IPS-18c (cell line): ENCODE data around the gene OGDH.
"Not testable (repeated sequence)": the region's sequence is repeated elsewhere in the genome, so short reads cannot be mapped to it uniquely, and the experiment has no call there.

Experiments
- H3K4me3 ChIP-seq: 2 replicates; pipeline ENCODE4 v1.7.0; 2013; ENCODE audit warnings: low read depth, mild to moderate bottlenecking, low read length, moderate library complexity; ENCODE audit not compliant: insufficient read depth
- H3K9me3 ChIP-seq: one replicate; pipeline ENCODE4 v1.6.1; 2013; ENCODE audit warnings: mild to moderate bottlenecking, low read length, moderate library complexity; ENCODE audit not compliant: control insufficient read depth, insufficient read depth

The OGDH gene

DNA sequence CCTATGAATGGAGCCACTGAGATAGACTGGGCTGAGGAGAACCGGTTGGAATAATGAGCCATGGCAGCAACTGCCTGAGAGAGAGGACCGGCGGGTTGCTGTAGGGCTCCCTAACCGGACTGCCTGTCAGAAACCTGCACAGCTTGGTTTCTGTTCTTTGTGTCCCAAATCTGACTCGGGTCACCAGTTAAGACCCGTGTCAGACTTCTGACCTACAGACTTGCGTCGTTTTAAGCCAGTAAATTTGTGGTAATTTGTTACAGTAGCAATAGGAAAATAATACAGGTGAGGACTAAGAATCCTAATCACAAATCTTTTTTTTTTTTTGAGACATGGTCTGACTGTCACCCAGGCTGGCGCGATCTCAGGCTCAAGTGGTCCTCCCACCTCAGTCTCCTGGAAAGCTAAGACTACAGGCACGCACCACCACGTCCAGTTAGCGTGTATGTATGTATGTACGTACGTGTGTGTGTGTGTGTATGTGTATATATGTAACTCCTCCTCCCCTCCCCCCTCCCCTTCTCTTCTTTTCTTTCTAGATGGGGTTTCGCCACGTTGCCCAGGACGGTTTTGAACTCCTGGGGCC, 32.0 kb upstream of the OGDH start:
- Histone ChIP-seq H3K9me3 (no peaks in the 10 kb centered on the region), H3K4me3 (peak overlapping the region; percentile 95)

DNA sequence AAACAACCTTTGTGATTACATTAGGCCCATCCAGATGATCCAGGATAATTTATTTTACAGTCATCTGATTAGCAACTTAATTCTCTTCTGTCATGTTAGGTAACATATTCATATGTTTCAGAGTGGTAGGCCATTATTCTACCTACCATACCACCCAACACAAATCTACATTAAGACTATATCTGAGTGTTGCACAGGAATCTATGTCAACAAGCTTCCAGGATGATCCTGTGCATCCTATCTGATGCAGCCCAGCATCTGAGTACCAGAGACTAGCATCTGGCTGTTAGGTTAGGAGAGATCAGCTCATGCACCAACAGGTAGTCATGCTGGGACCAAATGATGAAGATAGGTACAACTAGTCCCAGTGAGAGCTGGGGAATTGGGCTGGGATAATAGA, 31.4 kb upstream of the OGDH start:
- H3K9me3 ChIP-seq: no peaks in the 10 kb centered on the region
- H3K4me3 ChIP-seq: peak overlapping the region; percentile 95; the same call in 1 of the 2 replicates

DNA sequence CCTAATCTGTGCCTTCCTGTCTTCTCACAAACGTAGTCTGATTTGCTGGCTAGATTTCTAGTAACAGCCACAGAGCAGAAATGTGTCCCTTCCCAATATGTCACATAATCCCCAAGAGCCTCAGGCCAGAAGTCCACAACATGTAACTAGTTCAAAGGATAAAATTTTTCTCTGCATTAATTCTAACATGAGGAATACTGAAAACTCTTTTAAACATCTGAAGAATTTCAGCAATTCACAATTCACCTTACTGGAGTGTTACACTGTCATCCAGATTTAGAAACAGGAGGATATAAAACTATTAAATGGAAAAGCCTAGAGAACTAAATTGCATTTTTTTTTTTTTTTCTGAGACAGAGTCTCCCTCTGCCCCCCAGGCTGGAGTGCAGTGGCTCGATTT, 30.2 kb upstream of the OGDH start:
- Histone ChIP-seq H3K9me3 (no peaks in the 10 kb centered on the region), H3K4me3 (no peak overlapping the region)

- Histone ChIP-seq H3K4me3 (peak overlapping the region; percentile 93), H3K9me3 (peaks cover 2% of the 10 kb centered on the region)
Measured at GRCh38 chr7:44580945-44581878, 25.2 kb upstream of the OGDH start.

GRCh38 chr7:44581879-44582603, 24.4 kb upstream of the OGDH start, which contains the start of gene TMED4:
Gene TMED4, minus strand, starts transcription at chr7:44582231. Its CDS starts 25 bp downstream, at chr7:44582206.
- Histone ChIP-seq H3K9me3 (peaks cover 2% of the 10 kb centered on the region), H3K4me3 (peak within 1 kb of the TSS; percentile 93)

DNA sequence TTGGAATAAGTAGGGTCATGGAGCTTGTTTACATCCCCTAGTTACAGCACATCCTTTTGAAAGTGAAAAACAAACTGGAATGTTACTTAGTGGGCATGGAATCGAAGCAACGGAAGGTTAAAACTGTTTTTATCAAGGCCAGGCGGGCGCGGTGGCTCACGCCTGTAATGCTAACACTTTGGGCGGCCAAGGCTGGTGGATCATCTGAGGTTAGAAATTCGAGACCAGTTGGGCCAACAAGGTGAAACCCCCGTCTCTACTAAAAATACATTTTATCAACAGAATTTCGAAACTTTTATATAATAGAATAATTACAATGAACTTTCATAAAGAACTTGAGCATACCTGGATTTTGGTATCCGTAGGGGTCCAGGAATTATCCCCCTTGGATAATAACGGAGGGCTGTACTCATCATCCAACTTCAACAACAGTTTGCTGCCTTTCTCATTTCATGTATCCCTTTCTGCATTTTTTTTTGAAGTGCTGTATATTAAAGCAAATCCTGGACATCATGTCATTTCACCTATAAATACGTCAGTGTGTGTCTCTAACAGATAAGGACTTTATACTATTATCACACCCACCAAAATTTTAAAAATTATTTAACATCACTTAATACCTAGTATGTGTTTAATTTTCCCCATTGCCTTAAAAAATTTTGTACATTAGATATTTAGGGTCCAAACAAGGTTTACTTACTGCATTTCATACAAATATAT, 23.1 kb upstream of the OGDH start:
- Histone ChIP-seq H3K4me3 (peak overlapping the region; percentile 88; the same call in 1 of the 2 replicates), H3K9me3 (peaks cover 2% of the 10 kb centered on the region)

GRCh38 chr7:44587843-44588711, 18.4 kb upstream of the OGDH start:
- H3K4me3 ChIP-seq: no peak overlapping the region

DNA sequence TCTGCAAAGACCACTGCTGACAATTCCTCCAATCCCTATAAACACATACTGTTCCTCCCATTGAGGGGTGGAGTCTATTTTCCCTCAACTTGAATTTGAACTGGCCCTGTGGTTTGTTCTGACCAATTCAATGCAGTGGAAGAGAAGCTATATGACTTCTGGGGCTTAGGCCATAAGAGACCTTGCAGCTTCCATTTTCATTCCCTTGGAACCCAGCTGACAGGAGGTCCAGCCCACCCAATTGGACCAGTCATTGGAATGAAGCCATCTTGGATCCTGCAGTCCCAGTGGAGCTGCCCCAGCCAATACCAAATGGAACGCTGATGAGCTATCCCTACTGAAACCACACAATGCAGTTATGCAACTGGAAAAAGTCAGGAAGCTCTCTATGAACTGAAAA, 15.5 kb upstream of the OGDH start:
- Histone ChIP-seq H3K9me3 (peaks cover under 1% of the 10 kb centered on the region), H3K4me3 (no peak overlapping the region)

More at GRCh38 chr7:44587843-44588711, 18.4 kb upstream of the OGDH start:
- H3K9me3 ChIP-seq: peaks cover 2% of the 10 kb centered on the region

GRCh38 chr7:44595934-44596635, 10.3 kb upstream of the OGDH start:
- Histone ChIP-seq H3K4me3 (no peak overlapping the region), H3K9me3 (peaks cover 3% of the 10 kb centered on the region)

DNA sequence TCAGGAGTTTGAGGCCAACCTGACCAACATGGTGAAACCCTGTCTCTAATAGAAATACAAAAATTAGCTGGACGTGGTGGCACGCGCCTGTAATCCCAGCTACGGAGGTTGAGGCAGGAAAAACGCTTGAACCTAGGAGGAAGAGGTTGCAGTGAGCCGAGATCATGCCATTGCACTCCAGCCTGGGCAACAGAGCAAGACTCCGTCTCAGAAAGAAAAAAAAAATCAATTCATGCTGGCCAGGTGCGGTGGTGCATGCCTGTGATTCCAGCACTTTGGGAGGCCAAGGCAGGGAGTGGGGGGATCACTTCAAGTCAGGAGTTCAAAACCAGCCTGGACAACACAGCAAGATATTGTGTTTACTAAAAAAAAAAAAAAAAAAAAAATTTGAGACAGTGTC, 9.2 kb upstream of the OGDH start:
- not testable (repeated sequence) for H3K4me3 ChIP-seq, H3K9me3 ChIP-seq

GRCh38 chr7:44599222-44599621, 7.2 kb upstream of the OGDH start:
- H3K9me3 ChIP-seq: peaks cover 3% of the 10 kb centered on the region
- no peak overlapping the region for H3K4me3 ChIP-seq

DNA sequence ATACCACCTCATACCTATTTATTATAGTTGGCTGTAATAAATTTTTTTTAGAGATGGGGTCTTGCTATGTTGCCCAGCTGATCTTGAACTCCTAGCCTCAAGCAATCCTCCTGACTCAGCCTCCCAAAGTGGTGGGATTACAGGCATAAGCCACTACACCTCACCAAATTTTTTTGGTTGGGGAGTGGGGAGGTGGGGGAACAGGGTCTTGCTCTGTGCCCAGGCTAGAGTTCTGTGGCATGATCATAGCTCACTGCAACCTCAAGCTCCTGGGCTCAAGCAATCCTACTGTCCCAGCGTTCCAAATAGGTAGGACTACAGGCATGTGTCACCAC, 3.9 kb upstream of the OGDH start:
- Histone ChIP-seq H3K9me3 (no peaks in the 10 kb centered on the region), H3K4me3 (no peak overlapping the region)

DNA sequence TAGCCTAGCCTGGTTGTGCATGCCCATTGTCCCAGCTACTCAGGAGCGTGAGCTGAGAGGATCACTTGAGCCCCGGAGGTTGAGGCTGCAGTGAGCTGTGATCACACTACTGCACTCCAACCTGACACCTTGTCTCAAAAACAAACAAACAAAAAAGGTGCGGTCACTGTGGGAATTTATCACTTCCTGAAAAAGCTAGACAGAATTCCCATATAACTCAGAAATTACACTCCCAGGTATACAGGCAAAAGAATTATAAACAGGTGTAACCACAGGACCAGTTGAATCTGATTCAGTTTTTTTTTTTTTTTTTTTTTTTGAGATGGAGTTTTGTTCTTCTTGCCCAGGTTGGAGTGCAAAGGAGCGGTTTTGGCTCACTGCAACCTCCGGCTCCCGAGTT, 3.2 kb upstream of the OGDH start:
- Histone ChIP-seq H3K9me3 (no peaks in the 10 kb centered on the region), H3K4me3 (no peak overlapping the region)

- Histone ChIP-seq H3K9me3 (no peaks in the 10 kb centered on the region), H3K4me3 (no peak overlapping the region)
Measured at GRCh38 chr7:44604941-44605340, 1.5 kb upstream of the OGDH start.

- Histone ChIP-seq H3K9me3 (no peaks in the 10 kb centered on the region), H3K4me3 (peak overlapping the region; percentile 86)
Measured at GRCh38 chr7:44607141-44608068, 978 bp downstream of the OGDH start.
